Psoas muscle (tissue), 8 donors: Measurements from ENCODE around the gene AUTS2. TPM values are rescaled to one million over a fixed set of nuclear protein-coding genes. Genes with fewer than 3 reads are reported as not detected.

Experiments
- ATAC-seq, 4 donors: fragments of 200-7000 bp; cut with Tn5 transposase; one replicate each; pipeline ENCODE4 v1.9.1; 2020; ENCODE audit warnings: moderate library complexity in 3 of 4, mild to moderate bottlenecking in 2 of 4
- DNase-seq, 2 donors: peaks; one replicate each; pipeline ENCODE4 v3.0.0-alpha.2; 2020
- H3K27ac ChIP-seq: fragments of 200-600 bp; one replicate; pipeline ENCODE4 v1.8.0; 2022
- H3K27me3 ChIP-seq, 3 donors: fragments of 200-600 bp in 1 of 3; one replicate each; pipeline versions ENCODE4 v1.6.1 to v1.8.0; 2013 to 2022; ENCODE audit warnings: low read length in 2 of 3, mild to moderate bottlenecking in 2 of 3, moderate library complexity in 1 of 3; ENCODE audit not compliant: insufficient read depth in 3 of 3
- H3K36me3 ChIP-seq, 2 donors: fragments of 200-600 bp in 1 of 2; one replicate each; pipeline versions ENCODE4 v1.6.1 to v1.8.0; 2013 to 2022; ENCODE audit warnings: low read depth in 1 of 2, mild to moderate bottlenecking in 1 of 2, moderate library complexity in 1 of 2; ENCODE audit not compliant: insufficient read depth in 1 of 2
- H3K4me1 ChIP-seq: fragments of 200-600 bp; one replicate; pipeline ENCODE4 v1.8.0; 2022
- H3K4me3 ChIP-seq: fragments of 200-600 bp; one replicate; pipeline ENCODE4 v1.8.0; 2022; ENCODE audit warnings: mild to moderate bottlenecking
- H3K9me3 ChIP-seq: fragments of 200-600 bp; one replicate; pipeline ENCODE4 v1.8.0; 2022
- CTCF ChIP-seq: fragments of 200-600 bp; IDR thresholded peaks from one replicate; pipeline ENCODE4 v1.8.0; 2022; ENCODE audit warnings: antibody characterized with exemption
- WGBS, 3 donors: extraction: QIAGEN DNeasy Blood & Tissue Kit; methylation state at CpG; one replicate each; pipeline versions ENCODE4 v1.1.6 to v1.1.7; 2013; 5-methylcytosine and 5-hydroxymethylcytosine counted together
- intact Hi-C, 2 donors: fragments of 100-400 bp; cut with DNase I; formaldehyde crosslinking; loops; one replicate each; pipeline versions ENCODE4 v1.11.0 to v1.14.2; 2022
- polyA plus RNA-seq, 3 donors: library from polyadenylated mRNA; stranded (reverse); fragments of 200-250 nt; gene quantifications; one replicate each; pipeline ENCODE4 v1.2.3, GENCODE V29; 2013
- total RNA-seq, 4 donors: library from RNA; stranded (reverse); fragmentation: NEBNext Ultra II Directional in 2 of 4; extraction: Animal tissue kit (Norgen Biotek cat#: 25700) in 2 of 4; gene quantifications; one replicate each; pipeline versions ENCODE4 v1.2.1 to v1.2.4, GENCODE V29; 2021 to 2023
- donor health status: healthy with polysubstance abuse.
- donor health status: DM: no; HTN: no; CAD: no; lungs with moderate emphysema.
- donor health status: Bipolar disorder and iron deficiency.
- donor health status: healthy.
- donor health status: DM: yes; HTN: yes; CAD: no.
- donor health status: DM: no; HTN: no; CAD: no.
- donor health status: DM: no; HTN: no; CAD: no.
- donor health status: DM: yes; HTN: yes; CAD: no.

AUTS2 gene
- total and polyA plus RNA-seq, 7 donors = 5.0 to 33.5 (median 14.3) TPM

GRCh38 chr7:70322856-70323255 is 724.6 kb downstream of the AUTS2 start:
- no peaks in the 10 kb centered on the region for H3K36me3 ChIP-seq
- no peak overlapping the region for H3K4me3 ChIP-seq
- no peak overlapping the region for H3K27ac ChIP-seq
- no peak for DNase-seq
- no peaks in the 10 kb centered on the region for H3K9me3 ChIP-seq
- no peak for TF ChIP-seq CTCF
- intact Hi-C loops = no loop called here
- H3K4me1 ChIP-seq = no peaks in the 10 kb centered on the region
- no peaks in the 10 kb centered on the region for H3K27me3 ChIP-seq
- ATAC-seq = no peak
- 85 to 90% (median 85%) methylated on average over 1 of the region's 1 CpG for WGBS, 3 donors

- no peaks in the 10 kb centered on the region for H3K9me3 ChIP-seq
- no peaks in the 10 kb centered on the region for H3K36me3 ChIP-seq
- TF ChIP-seq CTCF = no peak
- WGBS, 3 donors = 67 to 76% (median 69%) methylated on average over 2 of the region's 2 CpGs
- H3K4me1 ChIP-seq = no peaks in the 10 kb centered on the region
- H3K27ac ChIP-seq = no peak overlapping the region
- no peaks in the 10 kb centered on the region for H3K27me3 ChIP-seq
- intact Hi-C loops = no loop called here
- ATAC-seq = no peak
- H3K4me3 ChIP-seq = no peak overlapping the region
- DNase-seq = no peak
Observed at GRCh38 chr7:70325509-70326101, 727.3 kb downstream of the AUTS2 start.

- H3K36me3 ChIP-seq = no peaks in the 10 kb centered on the region
- no peak for TF ChIP-seq CTCF
- H3K4me1 ChIP-seq = no peaks in the 10 kb centered on the region
- H3K4me3 ChIP-seq = no peak overlapping the region
- intact Hi-C loops = no loop called here
- no peaks in the 10 kb centered on the region for H3K27me3 ChIP-seq
- WGBS, 3 donors = 96 to 99% (median 98%) methylated on average over 2 of the region's 2 CpGs
- no peaks in the 10 kb centered on the region for H3K9me3 ChIP-seq
- ATAC-seq (no peak), DNase-seq (no peak)
- no peak overlapping the region for H3K27ac ChIP-seq
Observed at GRCh38 chr7:70334295-70334694, 736.0 kb downstream of the AUTS2 start.

GRCh38 chr7:70334871-70335270 is 736.6 kb downstream of the AUTS2 start:
- intact Hi-C loops = no loop called here
- no peak for DNase-seq
- Histone ChIP-seq H3K4me1 (no peaks in the 10 kb centered on the region), H3K9me3 (no peaks in the 10 kb centered on the region), H3K27me3 (no peaks in the 10 kb centered on the region), H3K27ac (no peak overlapping the region), H3K4me3 (no peak overlapping the region), H3K36me3 (no peaks in the 10 kb centered on the region)
- no peak for TF ChIP-seq CTCF
- ATAC-seq = no peak
- 28 to 41% (median 33%) methylated on average over 2 of the region's 2 CpGs for WGBS, 3 donors

- no peak for TF ChIP-seq CTCF
Observed at GRCh38 chr7:70336536-70336935, 738.3 kb downstream of the AUTS2 start.

More at GRCh38 chr7:70336536-70336935, 738.3 kb downstream of the AUTS2 start:
- Histone ChIP-seq H3K4me1 (no peaks in the 10 kb centered on the region), H3K4me3 (no peak overlapping the region), H3K27ac (no peak overlapping the region), H3K9me3 (no peaks in the 10 kb centered on the region), H3K27me3 (no peaks in the 10 kb centered on the region), H3K36me3 (no peaks in the 10 kb centered on the region)
- no peak for DNase-seq
- intact Hi-C loops = no loop called here
- no peak for ATAC-seq
- 96 to 100% (median 98%) methylated on average over 3 of the region's 3 CpGs for WGBS, 3 donors
